ENCODE results near the gene DGKH. TPM values are rescaled to one million over a fixed set of nuclear protein-coding genes. Genes with fewer than 3 reads are reported as not detected.
"Not testable (repeated sequence)": the region's sequence is repeated elsewhere in the genome, so short reads cannot be mapped to it uniquely, and the experiment has no call there.

Gene DGKH
- total and polyA plus RNA-seq, 2 experiments from 2014 or later, result 3.6 to 7.2 TPM

DNA sequence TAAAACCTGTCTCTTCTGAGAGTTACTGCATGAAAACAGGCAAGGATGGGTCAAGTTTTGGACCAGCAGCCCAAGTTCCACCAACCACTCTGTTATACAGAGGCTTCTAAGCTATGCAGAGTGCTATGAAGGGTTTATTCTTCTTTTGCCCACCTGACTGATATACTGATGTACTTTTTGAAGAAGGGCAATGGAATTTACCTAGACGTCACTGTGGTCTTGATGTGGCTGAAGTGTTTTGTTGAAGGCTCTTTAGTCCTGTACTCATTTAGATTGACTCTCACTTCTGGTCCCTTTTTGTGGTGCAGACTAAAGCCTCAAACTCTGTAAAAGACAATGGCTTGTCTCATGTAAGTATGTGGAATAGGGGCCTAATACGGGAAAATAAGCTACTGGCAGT lies 92.0 kb downstream of the DGKH start:
- Histone ChIP-seq H3K27me3 (no peaks in the 10 kb centered on the region), H2AFZ (no peak overlapping the region), H3K9me2 (replicated peaks; ENCODE audit: insufficient read depth) (no peaks in the 10 kb centered on the region), H3K27ac (no peak overlapping the region), H3K9me3 (ENCODE audit: low read depth) (no peaks in the 10 kb centered on the region), H3K4me3 (no peak overlapping the region), H3K4me2 (no peak overlapping the region), H3K36me3 (replicated peaks; ENCODE audit: insufficient read depth, low read depth) (no peaks in the 10 kb centered on the region), H3K4me1 (ENCODE audit: insufficient read depth) (no peaks in the 10 kb centered on the region), H4K20me1 (ENCODE audit: insufficient read depth, poor library complexity, severe bottlenecking) (no peaks in the 10 kb centered on the region), H3K79me2 (no peaks in the 10 kb centered on the region)
- no peak for DNase-seq (ENCODE audit: low spot score)
- TF ChIP-seq EZH2 (IDR thresholded peaks at IDR 0.05; ENCODE audit: borderline replicate concordance) (no peak), EZH2phosphoT487 (IDR thresholded peaks at IDR 0.05; ENCODE audit: low read depth, severe bottlenecking, unreplicated experiment) (no peak)
- TF ChIP-seq, protein P1, sequence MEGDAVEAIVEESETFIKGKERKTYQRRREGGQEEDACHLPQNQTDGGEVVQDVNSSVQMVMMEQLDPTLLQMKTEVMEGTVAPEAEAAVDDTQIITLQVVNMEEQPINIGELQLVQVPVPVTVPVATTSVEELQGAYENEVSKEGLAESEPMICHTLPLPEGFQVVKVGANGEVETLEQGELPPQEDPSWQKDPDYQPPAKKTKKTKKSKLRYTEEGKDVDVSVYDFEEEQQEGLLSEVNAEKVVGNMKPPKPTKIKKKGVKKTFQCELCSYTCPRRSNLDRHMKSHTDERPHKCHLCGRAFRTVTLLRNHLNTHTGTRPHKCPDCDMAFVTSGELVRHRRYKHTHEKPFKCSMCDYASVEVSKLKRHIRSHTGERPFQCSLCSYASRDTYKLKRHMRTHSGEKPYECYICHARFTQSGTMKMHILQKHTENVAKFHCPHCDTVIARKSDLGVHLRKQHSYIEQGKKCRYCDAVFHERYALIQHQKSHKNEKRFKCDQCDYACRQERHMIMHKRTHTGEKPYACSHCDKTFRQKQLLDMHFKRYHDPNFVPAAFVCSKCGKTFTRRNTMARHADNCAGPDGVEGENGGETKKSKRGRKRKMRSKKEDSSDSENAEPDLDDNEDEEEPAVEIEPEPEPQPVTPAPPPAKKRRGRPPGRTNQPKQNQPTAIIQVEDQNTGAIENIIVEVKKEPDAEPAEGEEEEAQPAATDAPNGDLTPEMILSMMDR (IDR thresholded peaks at IDR 0.05; ENCODE audit: poor library complexity), result no peak
- WGBS (ENCODE audit: low lambda C conversion rate, missing lambda C conversion rate), result 75% methylated on average over 2 of the region's 2 CpGs

DNA sequence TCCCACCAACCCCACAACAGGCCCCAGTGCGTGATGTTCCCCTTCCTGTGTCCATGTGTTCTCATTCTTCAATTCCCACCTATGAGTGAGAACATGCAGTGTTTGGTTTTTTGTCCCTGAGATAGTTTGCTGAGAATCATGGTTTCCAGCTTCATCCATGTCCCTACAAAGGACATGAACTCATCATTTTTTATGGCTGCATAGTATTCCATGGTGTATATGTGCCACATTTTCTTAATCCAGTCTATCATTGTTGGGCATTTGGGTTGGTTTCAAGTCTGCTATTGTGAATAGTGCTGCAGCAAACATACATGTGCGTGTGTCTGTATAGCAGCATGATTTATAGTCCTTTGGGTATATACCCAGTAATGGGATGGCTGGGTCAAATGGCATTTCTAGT lies 92.6 kb downstream of the DGKH start:
- H3K27ac ChIP-seq; H3K36me3 ChIP-seq (replicated peaks; ENCODE audit: insufficient read depth, low read depth); H4K20me1 ChIP-seq (ENCODE audit: insufficient read depth, poor library complexity, severe bottlenecking); H2AFZ ChIP-seq; H3K9me3 ChIP-seq (ENCODE audit: low read depth); H3K4me3 ChIP-seq; DNase-seq (ENCODE audit: low spot score); H3K79me2 ChIP-seq; H3K4me1 ChIP-seq (ENCODE audit: insufficient read depth); H3K27me3 ChIP-seq; H3K4me2 ChIP-seq; H3K9me2 ChIP-seq (replicated peaks; ENCODE audit: insufficient read depth): not testable (repeated sequence)
- WGBS (ENCODE audit: low lambda C conversion rate, missing lambda C conversion rate), result 100% methylated on average over 2 of the region's 2 CpGs

DNA sequence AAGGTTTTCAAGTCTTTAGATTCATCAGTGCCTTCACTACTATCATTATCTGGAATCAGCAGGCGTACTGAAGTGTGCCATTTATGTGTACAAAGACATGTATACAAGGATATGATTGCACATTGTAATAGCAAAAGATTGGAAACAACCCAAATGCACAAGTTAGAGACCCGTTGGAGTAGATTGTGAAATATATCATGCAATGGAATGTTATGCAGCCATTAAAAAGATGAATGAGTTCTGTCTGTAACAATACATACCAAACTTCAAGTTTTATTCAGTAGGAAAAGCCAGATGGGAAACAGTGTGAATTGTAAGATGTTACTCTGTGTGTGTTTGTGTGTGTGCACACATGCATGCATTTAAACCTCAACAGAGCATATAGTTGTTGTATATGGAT lies 97.9 kb downstream of the DGKH start:
- Histone ChIP-seq H3K27me3 (no peaks in the 10 kb centered on the region), H3K9me2 (replicated peaks; ENCODE audit: insufficient read depth) (no peaks in the 10 kb centered on the region), H3K4me1 (ENCODE audit: insufficient read depth) (no peaks in the 10 kb centered on the region), H3K4me2 (no peak overlapping the region), H2AFZ (no peak overlapping the region), H3K9me3 (ENCODE audit: low read depth) (no peaks in the 10 kb centered on the region), H3K4me3 (no peak overlapping the region), H3K79me2 (no peaks in the 10 kb centered on the region), H3K36me3 (replicated peaks; ENCODE audit: insufficient read depth, low read depth) (no peaks in the 10 kb centered on the region), H3K27ac (no peak overlapping the region), H4K20me1 (ENCODE audit: insufficient read depth, poor library complexity, severe bottlenecking) (no peaks in the 10 kb centered on the region)
- WGBS (ENCODE audit: low lambda C conversion rate, missing lambda C conversion rate), result 89% methylated on average over 2 of the region's 2 CpGs
- DNase-seq (ENCODE audit: low spot score), result no peak
- no peak for TF ChIP-seq EZH2 (IDR thresholded peaks at IDR 0.05; ENCODE audit: borderline replicate concordance)

DNA sequence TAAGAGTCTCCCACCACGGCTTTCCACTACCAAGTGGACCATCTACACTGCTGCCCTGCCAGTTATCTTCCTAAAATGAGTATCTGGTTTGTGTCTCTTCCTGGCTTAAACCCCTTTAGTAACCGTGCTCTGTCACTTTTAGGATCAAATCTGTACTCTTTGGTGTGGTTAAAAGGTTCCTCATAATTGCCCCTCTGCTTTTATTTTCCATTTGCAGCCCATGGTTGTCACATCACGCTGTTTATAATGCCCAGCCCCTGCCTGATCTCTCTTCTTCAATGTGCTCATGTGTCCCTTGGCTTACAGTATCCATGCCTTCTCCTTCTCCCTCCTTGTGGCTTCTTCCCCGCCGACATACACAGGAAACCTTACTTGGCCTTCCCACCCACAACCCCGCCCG lies 100.1 kb downstream of the DGKH start:
- Histone ChIP-seq H3K4me1 (ENCODE audit: insufficient read depth) (no peaks in the 10 kb centered on the region), H3K9me2 (replicated peaks; ENCODE audit: insufficient read depth) (no peaks in the 10 kb centered on the region), H3K36me3 (replicated peaks; ENCODE audit: insufficient read depth, low read depth) (no peaks in the 10 kb centered on the region), H4K20me1 (ENCODE audit: insufficient read depth, poor library complexity, severe bottlenecking) (no peaks in the 10 kb centered on the region), H3K4me3 (no peak overlapping the region), H3K9me3 (ENCODE audit: low read depth) (no peaks in the 10 kb centered on the region), H2AFZ (no peak overlapping the region), H3K4me2 (no peak overlapping the region), H3K79me2 (no peaks in the 10 kb centered on the region), H3K27me3 (no peaks in the 10 kb centered on the region), H3K27ac (no peak overlapping the region)
- WGBS (ENCODE audit: low lambda C conversion rate, missing lambda C conversion rate), result 74% methylated on average over 5 of the region's 7 CpGs
- TF ChIP-seq EZH2phosphoT487 (IDR thresholded peaks at IDR 0.05; ENCODE audit: low read depth, severe bottlenecking, unreplicated experiment) (no peak), EZH2 (IDR thresholded peaks at IDR 0.05; ENCODE audit: borderline replicate concordance) (no peak)
- TF ChIP-seq, protein P1 (IDR thresholded peaks at IDR 0.05; ENCODE audit: poor library complexity), result no peak
- DNase-seq (ENCODE audit: low spot score), result no peak
